Measurements from ENCODE around the gene MFGE8.
"Not testable (repeated sequence)": the region's sequence is repeated elsewhere in the genome, so short reads cannot be mapped to it uniquely, and the experiment has no call there.

The MFGE8 gene, protein sequence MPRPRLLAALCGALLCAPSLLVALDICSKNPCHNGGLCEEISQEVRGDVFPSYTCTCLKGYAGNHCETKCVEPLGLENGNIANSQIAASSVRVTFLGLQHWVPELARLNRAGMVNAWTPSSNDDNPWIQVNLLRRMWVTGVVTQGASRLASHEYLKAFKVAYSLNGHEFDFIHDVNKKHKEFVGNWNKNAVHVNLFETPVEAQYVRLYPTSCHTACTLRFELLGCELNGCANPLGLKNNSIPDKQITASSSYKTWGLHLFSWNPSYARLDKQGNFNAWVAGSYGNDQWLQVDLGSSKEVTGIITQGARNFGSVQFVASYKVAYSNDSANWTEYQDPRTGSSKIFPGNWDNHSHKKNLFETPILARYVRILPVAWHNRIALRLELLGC

DNA sequence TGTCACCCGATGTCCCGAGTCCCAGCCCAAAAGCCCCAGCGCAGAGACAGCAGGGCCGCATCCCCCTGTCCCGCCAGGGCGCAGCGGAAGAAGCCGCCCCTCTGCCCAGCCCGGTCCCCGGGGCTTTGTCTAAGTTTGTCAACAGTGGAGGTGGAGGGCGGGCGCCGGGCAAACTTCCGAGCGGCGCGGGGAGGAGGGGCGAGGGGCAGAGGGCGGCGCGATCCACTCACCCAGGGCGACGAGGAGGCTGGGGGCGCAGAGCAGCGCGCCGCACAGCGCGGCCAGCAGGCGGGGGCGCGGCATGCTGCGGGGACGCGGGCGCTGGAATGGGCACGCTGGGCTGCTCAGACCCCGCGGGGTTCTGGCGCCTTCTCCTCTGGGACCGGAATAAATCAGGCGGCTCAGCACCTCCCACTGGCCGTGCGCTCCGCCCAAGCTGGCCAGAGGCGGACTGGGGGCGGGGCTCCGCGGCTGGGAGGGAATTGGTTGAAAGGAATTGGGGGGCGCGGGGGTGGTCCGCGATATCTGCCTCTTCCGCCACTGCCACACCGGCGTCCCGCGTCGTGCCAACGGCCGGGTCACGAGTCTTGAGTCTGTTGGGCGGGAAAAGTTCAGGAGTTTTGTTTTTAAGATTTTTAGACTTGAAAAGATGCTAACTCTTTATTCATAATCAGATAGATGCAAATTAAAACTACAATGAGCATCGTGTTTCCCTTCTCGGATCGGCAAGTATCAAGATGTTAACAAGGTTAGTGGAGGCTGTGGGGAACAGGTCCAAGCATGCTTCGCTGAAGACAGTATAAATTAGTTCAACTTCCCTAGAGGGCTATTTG is at the start of gene MFGE8:
Gene MFGE8 (minus strand): TSS at position 363 of the 833 bp plus-strand sequence. CDS start 60 bp downstream, at position 303.
- no peak for DNase-seq

DNA sequence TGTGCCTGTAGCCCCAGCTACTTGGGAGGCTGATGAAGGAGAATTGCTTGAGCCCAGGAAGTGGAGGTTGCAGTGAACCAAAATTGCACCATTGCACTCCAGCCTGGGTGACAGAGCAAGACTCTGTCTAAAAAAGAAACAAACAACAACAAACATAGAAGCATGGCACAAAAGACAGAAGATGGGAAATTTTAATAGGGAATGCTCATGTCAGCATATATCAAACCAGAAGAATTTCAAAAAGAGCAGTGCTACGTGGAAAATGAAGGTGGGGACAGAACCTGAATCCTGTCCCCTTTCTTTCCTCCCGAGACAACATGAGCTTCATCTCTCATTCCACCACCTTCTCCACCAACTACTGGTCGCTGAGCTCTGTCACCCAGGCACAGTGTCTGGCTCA is 46.3 kb upstream of the MFGE8 start:
- no peak for DNase-seq

DNA sequence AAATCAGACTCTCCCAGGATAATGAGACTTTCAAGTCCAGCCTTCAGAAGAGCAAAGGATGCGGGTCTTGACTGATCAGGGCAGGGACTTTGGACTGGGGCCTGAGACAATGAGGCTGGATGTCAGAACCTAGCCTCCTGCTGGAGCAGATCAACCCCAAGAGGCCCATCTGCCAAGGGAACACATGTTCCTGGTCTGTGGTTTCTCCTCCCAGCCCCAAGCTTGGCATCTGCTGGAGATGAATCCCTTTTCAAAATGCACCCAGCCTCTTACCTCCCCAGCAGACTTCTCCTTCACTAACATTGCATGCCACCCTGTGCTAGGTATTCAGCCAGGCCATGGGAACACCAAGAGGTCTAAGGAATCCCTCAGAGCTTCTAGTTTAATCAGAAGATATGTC is 43.7 kb upstream of the MFGE8 start:
- no peak for DNase-seq

DNA sequence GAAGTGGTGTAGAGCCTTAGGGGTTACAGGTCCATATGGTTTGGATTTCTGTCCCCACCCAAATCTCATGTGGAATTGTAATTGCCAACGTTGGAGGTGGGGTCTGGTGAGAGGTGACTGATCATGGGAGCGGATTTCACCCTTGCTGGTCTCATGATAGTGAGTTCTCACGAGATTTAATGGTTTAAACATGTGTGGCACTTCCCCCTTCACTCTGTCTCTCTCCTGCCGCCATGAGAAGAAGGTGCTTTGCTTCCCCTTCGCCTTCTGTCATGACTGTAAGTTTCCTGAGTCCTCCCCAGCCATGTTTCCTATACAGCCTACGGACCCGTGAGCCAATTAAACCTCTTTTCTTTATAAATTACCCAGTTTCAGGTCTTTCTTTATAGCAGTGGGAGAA is 43.1 kb upstream of the MFGE8 start:
- no peak for DNase-seq

DNA sequence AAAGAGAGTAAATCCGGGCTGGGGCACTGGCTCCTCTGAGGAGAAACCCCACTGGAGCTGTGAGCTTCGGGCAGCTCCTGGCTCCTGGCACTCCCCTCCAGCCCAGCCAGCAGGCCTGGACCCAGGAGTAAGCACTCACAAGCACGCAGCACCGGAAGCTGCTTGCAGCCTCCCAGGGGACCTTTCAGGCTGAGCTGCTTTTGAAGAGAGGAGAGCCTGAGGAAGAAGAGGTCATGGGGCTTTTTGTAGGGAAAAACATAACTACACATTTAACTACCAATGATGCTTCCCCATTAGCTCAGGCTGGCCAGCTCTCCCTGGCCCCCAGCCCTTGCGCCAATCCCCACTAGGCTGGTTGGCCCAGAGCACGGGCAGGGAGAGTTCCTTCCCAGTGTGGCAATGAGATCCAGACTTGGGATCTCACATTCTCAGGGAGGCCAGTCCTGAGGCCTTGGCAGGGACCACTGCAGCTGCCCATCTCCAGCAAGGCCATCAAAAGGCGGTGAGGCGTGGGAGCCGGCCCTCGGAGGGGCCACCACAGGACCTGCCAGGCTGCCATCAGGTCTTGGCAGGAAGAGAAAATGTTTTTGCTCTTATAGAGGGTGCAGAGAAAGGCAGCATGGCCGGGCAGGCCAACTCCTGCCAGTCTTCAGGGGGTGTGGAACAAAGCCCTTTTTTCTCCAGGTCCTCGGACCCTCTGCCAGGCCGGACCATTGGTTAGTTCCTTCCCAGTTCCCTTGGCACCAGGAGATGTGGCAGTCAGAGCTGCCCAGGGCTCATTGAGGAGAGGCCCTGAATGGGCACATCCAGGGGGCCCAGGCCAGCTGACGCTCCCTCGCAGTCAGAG is 41.5 kb upstream of the MFGE8 start:
- DNase-seq: no peak

DNA sequence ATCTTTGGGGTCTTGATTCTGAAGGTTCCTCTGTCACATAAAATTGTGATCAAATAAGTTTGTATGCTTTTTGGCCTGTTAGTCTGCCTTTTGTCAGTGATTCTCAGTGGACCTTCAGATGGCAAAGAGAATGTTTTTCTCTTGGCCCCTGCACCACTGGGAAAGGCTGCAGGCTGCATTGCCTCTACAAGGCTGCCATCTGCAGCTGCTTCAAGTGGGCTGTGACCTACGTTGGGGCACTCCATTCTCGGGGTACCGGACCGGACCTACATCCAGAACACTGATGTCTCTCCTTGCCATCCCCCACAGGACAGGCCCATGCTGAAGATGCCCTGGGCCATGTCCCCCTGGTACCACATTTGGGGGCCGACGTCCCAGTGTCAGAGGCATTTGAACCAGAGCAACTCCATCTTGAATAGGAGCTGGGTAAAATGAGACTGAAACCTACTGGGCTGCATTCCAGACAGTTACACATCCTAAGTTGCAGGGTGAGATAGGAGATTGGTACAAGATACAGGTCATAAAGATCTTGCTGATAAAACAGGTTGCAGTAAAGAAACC is 37.5 kb upstream of the MFGE8 start:
- no peak for DNase-seq

DNA sequence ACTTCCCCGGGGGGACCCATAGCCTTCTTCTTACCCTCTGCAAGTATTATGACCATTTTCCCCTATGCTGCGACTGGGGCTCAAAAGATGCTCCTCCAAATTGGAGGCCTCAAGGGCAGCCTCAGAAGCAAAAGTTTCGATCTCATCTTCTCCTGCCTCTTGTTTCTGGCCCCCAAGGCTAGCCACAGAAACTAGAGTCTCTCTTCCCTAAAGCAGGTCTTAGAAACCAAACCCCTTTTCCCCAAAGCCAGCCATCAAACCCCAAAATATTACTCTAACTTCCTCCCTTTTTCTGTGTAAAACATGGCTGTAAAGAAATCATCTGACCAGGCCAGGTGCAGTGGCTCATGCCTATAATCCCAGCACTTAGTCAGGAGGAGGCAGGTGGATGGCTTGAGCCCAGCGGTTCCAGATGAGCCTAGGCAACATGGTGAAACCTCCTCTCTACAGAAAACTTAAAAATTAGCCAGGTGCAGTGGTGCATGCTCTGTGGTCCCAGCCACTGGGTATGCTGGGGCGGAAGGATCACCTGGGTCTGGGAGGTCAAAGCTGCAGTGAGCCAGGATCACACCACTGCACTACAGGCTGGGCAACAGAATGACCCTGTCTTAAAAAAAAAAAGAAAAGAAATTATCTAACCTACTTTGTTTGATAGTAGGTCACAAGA is 36.7 kb upstream of the MFGE8 start:
- DNase-seq: no peak

DNA sequence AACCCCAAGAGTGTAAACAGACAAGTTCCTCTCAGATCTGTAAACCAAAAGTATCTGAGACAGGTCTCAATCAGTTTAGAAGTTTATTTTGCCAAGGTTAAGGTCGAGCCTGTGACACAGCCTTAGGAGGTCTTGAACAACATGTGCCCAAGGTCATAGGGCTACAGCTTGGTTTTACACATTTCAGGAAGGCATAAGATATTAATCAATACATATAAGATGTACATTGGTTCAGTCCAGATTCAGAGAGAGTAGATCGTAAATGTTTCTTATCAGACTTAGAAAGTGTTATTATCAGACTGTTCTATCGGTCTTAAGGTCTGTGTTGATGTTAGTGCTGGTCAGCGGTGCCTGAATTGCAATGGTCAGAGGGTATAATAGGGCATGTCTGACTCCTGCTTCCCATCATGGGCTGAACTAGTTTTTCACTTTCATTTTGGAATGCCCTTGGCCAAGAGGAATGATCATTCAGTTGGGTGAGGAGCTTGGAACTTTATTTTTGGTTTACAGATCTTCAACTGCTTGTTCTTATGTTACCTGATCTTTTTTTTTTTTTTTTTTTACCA is 27.0 kb upstream of the MFGE8 start:
- no peak for DNase-seq

DNA sequence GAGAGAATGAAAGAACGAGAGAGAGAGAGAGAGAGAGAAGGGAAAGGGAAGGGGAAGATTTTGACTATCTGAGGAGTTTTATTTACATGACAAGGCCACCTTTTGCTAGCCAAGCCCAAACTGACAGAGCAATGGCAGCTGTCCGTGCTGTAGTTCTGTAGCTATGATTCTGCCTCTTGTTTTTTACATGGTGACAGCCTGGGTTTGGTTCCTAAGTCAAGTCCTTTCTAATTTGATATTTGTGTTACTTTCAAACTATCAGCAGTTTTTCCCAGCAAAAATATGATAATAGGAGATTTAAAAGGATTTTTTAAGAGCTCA is 26.3 kb upstream of the MFGE8 start:
- DNase-seq: no peak

DNA sequence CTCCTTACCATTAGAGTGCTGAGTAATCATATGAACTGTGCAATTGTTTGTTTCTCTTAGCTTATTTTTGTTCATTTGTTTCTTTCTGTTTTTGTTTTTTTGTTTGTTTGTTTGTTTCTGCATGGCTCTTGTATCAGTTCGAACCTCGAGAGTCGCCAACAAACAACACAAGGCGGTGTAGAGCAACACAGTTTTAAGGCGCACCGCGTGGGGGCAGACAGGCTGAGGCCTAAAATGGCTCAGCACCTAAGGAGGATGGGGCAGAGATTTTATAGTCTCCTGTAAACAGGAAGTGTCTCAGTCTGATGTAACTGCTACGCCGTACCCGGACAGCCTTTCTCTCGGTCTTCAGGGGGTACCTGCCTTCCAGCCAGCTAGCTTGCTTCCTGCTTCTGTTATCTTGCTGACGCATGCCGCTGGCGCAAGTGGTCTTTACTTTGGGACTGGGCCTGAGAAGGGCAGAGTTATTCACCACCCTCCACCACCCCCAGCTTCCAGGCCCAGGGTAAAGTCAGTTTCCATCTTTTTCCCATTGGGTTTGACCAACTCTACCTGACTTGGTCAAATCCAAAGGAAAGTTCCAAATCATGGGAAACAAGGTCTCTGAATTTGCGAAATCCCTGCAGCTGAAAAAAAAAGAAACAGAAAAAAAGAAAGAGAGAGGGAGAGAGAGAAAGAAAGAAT is 25.8 kb upstream of the MFGE8 start:
- no peak for DNase-seq

DNA sequence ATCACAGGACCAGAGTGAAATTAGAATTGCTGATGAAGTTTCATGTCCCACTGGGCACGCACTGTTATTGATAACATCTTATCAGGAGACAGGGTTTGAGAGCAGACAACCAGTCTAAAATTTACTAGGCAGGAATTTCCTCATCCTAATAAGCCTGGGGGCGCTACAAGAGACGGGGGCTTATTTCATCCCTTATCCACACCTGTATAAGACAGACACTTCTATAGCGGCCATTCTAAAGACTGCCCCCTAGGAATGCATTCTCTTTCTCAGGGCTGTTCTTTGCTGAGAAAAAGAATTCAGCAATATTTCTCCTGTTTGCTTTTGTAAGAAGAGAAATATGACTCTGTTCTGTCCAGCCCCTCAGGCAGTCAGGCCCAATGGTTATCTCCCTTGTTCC is 21.3 kb upstream of the MFGE8 start:
- DNase-seq: not testable (repeated sequence)

DNA sequence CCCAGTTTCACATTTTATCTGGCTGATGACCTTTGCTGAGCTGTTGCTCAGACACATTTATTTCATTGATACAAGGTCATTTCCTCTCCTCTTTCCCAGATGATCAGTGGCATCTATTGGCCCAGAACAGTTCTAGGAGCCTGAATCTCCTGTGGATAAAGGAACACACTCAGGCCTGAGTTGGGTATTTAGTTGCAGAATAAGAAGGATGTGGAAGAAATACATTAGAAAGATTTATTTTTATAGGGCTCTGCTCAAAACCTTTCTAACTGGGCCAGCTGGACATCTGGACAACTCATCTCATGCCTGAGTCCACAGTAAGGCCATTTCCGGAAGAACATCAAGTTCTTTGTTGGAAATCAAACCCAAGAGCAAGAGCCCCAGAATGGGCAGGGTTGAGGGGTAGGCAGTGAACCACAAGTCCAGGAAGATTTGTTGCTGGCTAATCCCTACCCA is 19.7 kb upstream of the MFGE8 start:
- no peak for DNase-seq

DNA sequence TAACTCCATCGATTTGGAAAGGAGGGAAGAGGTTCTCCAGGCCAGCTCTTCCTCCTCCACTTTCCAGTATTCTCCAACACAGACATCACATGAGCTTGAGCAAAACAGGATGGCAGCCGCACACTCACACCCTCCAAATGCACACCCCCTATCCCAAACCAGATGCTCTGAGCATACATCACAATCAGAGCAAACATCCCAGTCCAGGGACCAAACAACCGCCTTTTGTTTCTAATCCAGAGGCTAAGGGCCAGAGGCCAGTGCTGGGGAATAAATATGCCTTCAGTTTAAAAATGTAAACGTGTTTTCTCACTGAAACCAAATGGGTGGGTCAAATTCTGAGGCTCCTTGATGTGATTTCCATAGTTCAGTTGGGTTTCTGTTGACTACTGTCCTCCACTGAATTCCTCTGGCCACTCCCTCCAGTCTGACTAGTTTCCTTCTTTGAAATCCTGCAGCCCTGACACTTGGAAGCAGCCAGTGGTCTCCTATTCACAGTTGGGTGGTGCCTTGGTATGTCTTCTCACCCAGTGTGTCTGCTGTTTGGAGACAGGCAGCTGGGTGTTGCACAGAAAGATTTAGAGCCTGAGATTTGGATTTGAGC is 19.2 kb upstream of the MFGE8 start:
- no peak for DNase-seq

DNA sequence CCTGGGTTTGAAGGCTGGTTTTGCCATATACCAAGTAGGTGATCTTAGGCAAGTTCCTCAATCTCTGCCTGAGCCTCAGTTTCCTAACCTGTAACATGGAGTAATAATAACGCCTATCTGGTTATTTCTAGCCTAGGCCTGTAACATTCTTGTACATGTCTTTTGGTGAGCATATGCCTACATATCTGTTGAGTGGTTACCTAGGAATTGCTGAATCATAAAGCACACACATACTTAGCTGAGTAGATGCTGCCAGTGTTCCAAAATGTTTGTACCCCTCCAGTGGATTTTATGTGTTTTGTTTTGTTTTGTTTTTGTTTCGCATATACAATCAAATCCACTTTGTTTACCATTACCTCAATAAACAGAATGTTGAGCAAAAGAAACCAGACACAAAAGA is 17.4 kb upstream of the MFGE8 start:
- DNase-seq: no peak

DNA sequence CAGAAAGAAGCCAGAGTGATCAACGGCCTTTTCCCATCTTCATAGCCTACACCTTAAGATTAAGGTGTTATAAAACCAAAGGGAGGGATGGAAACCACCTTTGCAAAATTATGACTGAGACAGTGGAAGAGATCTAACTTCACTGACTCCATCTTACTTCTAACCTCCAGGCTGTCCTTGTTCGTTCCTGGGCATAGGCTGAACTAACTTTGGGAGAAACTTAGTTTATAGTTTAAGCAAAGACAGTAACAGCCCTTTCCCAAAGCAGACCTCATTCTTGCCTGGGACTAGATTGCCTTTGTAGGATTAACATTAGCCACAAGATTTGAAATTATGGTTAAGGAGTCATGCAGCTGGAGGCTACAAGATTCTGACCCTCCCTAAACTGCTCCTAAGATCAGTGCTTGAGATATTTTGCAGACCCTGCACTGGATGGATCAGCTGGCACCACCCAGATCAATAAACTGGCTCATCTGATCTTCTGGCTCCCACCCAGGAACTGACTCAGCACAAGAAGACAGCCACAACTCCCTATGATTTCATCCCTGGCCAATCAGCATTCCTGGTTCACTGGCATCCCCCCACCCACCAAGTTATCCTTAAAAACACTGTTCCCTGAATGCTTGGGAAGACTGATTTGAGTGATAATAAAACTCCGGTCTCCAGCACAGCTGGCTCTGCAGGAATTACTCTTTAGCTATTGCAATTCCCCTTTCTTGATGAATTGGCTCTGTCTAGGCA is 16.3 kb upstream of the MFGE8 start:
- DNase-seq: not testable (repeated sequence)

DNA sequence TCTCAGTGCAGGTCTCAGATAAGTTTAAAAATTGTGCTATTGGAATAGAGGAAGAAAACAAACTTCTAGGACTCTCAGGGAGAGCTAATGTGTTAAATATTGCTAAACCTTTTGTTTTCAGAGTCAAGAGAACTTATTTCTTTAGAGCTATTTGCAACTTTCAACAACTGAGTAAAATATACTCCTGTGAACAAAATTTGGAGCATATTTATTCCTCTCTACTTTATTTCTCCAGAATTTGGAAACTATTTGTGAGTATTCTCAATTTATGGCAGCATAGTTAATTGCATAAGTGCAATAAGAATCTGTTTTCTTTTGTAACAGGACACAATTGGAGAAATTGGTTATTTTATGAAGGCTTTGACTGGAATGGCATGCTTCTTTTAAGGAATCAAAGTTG is 15.0 kb upstream of the MFGE8 start:
- DNase-seq: not testable (repeated sequence)

DNA sequence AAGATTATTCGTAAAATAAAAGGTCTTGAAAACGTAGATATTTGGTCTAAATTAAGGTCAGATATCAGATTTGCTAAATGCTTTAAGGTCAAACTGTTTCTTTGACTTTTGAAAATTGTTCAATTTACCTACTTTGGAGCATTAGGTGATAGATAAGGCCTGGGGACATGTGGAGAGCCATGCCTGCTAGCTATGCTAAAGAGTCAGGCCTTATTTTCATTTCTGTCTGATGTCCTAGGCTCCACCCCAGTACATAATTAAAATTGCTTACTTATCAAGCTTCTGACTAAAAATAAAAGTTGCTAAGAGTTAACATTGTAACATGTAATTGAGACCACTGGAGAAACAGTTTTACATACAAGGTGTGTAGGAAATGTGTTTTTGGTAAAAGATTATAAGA is 12.5 kb upstream of the MFGE8 start:
- DNase-seq: not testable (repeated sequence)

DNA sequence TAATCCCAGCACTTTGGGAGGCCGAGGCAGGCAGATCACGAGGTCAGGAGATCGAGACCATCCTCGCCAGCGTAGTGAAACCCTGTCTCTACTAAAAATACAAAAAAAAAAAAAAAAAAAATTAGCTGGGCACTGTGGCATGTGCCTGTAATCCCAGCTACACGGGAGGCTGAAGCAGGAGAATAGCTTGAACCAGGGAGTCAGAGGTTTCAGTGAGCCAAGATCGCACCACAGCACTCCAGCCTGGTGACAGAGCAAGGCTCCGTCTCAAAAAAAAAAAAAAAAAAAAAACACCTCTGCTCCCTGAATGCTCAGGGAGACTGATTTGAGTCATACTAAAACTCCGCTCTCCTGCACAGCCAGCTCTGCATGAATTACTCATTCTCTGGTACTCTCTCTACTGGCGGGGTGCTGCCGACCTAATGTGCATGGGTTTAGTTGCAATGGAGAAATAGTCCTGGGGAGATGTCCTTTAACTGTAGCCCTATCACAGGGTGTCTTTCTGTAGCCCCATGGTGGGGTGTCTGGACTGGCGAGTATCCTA is 7.8 kb upstream of the MFGE8 start:
- not testable (repeated sequence) for DNase-seq

DNA sequence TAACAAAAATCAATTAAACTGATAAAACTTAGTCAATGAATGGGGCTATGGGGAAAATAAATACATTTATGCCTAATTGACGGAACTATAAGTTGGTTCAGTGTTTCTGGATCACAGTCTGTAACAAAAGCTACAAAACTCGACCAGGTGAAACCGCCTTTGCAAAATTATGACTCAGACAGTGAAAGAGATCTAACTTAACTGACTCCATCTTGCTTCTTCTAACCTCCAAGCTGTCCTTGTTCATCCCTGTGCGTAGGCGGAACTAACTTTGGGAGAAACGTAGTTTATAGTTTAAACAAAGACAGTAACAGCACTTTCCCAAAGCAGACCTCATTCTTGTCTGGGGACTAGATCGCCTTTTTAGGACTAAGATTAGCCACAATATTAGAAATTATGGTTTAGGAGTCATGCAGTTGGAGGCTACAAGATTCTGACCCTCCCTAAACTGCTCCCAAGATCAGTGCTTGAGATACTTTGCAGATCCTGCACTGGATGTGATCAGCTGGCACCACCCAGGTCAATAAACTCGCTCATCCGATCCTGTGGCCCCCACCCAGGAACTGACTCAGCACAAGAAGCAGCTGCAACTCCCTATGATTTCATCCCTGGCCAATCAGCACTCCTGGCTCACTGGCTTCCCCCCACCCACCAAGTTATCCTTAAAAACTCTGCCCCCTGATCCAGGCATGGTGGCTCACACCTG is 7.2 kb upstream of the MFGE8 start:
- DNase-seq: no peak
